Stimulated activated CD4-positive, alpha-beta T cell treated with anti-CD3 and anti-CD28 coated beads, Interleukin-1b, Interleukin-23, amount 100 ng/mL, for 24 hours (primary cell): ENCODE measurements around the gene PRDM16.

ENCODE experiments used
- DNase-seq, 4 experiments: peaks; one replicate each; pipeline ENCODE4 v3.0.0-alpha.2; 2020; ENCODE audit warnings: low read depth in 4 of 4, low spot score in 1 of 4

PRDM16 gene

DNA sequence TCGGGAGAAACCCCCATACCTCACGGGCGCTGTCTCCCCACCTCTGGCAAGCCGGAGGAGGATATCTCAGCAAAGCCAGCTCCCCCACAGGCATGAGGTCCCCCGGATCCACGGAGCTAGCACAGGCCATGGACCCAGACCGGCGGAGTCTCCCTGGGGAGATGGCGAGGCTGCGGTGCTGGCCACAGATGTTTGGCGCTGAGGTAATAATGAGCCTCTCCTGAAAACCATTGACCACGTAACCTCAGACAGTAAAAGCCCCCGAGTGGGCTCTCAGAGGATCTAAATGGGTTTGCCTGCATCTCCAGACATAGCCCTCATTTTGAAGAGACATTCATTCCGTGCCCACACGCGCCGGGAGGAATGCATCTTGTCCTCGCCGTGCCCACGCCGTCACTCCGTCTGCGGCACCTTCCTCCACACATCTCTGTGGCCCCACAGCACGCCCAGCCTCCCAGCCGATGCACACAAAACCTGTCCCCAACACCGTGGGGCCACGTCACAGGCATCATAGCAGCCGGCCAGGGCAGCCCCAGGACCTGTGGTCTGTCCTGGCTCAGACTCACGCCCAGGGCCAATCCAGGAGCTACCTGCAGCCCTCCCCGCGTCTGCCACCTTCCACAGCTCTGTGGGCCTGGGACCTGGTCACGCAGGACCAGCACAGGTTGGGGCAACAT lies 150.9 kb downstream of the PRDM16 start:
- no peak for DNase-seq

DNA sequence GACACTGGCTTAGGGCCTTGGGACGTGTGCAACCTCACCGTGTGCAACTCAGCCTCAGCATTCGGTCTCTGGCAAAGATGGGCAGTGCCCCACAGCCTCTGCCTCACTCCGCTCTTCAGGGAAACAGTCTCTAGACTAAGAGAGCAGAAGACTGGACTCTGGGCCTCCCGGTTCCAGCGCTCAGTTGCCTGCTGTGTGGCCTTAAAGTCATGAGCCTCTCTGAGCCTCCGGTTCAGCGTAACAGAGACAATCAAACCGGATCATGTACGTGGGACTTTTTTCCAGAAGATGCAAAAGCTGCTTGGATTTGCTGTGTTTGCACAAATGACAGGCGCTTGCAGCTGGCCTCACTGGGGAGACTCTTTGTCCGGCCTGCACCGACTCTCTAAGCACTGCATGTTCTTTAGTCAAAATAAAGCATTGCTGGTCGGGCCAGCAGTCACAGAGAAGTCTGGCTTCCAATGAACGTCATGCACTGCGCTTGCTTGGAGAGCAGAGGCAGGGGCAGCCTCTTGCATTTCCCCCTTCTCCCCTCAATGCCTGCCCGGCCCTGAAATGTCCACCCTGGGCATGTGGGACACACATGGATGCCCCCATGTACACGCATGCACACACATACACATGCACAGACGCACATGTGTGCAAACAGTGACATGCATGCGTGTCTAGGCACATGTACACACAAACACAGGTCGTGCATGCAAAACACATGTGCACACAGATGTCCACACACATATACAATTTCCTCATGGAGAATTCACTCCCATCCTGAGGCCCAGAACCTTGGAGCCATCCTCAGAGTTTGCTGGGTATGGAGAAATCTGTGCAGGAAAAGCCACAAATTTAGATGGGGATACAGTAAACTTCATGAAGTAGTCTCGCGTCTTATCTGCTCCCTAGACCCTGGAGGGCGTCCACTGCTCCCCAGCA lies 152.4 kb downstream of the PRDM16 start:
- DNase-seq = no peak

DNA sequence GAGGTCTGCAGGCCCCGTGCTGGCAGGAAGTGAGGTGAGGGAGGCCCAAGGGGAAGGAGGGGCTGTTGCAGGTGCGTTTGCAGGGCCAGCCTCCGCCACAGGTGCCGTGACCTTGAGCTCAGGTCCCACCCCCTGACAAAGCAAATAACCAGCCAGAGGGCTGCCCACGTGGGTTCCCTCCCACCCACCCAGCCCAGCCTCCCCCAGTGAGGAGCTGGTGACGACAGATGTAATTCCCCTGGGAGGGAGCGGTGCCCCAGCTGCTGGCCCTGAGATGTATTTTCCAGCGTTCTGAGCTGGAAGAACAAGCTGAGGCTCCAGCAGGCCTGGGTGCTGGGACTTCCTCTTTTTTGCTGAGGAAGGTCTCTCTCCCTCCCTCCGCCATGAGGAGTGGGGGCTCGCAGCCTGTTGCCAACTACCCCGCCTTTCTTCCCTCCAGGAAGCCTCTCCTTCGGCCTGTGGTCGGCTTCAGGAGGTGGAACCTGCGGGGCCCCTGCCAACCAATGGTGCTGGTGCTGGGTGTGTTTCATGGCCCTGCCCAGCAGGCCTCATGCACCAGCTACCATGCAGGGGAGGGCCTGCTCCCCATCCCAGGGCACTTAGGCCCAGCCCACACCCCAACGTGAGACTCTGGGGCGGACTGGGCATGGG lies 153.2 kb downstream of the PRDM16 start:
- no peak for DNase-seq

DNA sequence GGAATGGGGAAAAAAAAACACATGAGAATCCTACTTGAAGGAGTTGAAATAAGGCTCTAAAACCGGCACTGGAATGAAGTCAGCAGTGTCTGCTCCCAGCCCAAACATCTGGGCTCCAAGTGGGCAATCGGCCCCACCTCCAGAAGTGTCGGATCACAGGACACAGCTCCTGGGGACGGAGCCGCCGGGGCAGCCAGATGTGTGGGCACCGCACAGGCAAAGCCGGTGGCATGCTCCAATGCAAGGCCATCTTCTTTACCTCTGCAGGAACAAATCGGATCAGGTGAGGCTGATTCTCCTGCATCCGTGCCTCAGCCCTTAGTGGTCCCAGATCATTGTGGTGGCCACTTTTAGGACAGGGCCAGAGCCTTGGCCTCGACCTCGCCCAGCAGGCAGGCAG lies 156.7 kb downstream of the PRDM16 start:
- no peak for DNase-seq

DNA sequence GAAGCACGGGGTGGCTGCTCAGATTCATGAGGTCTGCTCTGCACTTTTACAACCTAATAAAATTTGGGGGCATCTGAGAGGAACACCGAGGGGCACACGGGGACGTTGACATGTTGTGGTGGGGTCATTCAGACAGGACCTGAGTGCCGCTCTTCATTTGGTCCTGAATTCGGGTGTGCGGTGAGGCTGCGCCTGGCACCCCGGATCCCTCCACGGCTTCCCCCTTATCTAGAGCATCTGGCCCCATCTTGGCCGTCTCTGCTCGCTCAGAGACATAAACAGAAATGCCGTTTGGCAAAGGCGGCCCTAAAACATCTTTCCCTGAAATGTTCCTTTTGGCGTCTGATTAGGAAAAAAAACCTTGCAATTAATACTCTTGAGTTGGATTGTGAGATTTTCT lies 157.2 kb downstream of the PRDM16 start:
- no peak for DNase-seq

DNA sequence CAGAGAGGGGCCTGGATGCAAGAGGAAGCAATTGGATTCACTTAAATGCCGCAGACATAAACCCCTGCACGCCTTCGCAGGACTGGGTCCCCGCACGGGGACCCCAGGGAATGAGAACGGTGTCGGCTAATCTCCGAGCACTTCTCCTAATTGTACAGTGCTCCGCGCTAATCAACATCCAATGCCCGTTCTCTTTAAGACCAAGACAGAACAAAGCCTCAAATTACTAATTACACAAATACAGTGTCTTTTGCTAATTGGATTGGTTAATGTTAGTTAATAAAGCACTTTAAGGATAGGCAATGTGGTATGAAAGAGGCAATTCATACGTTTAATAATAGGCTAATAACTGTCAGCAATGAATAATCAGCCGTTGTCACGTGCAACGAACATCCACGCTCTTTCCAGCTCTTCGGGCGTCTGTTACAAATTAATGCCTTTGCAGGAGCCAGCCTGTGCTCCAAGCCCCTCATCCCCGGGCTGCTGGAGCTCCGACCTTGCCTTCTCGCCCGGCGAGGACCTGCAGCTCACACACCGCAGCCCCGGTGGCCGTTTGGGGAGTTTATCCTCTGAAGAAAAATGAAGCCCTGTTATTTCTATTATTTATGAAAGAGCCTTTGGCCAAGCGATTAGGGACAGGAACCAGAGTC lies 157.8 kb downstream of the PRDM16 start:
- no peak for DNase-seq

DNA sequence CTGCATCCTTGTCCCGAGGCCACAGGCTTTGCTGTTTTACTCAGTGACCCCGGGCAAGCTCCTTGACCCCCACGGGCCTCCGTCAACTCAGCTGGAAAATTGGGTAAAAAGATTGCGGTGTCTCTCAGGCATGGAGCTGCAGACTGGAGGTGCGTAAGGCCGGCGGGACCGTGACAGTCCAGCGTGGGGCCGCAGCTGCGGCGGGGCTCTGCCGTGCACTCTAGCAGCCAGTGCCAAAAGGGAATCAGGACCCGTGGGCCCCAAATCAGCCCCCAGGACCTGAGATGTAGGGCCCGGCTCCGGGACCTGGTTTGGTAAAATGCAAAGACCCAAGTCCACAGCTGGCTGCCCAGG lies 158.3 kb downstream of the PRDM16 start:
- no peak for DNase-seq

DNA sequence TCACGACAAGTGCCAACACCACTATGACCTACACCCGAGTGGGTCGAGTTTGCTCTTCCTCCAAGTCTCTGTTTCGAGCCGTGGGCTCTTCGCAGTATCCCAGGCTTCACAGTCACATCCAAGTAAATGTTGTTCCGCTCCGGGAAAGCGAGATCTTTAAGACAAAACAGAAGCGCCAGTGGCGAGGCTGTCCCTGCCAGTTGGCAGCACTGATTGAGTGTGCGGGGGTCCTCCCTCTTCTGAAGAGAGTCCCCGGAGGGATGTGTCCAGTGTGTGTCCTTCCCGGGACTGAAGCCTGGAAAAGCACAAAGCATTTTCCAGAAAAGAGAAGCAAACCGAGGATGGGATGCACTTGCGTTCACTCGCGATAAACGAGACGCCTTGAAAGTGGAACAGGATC lies 158.9 kb downstream of the PRDM16 start:
- no peak for DNase-seq

DNA sequence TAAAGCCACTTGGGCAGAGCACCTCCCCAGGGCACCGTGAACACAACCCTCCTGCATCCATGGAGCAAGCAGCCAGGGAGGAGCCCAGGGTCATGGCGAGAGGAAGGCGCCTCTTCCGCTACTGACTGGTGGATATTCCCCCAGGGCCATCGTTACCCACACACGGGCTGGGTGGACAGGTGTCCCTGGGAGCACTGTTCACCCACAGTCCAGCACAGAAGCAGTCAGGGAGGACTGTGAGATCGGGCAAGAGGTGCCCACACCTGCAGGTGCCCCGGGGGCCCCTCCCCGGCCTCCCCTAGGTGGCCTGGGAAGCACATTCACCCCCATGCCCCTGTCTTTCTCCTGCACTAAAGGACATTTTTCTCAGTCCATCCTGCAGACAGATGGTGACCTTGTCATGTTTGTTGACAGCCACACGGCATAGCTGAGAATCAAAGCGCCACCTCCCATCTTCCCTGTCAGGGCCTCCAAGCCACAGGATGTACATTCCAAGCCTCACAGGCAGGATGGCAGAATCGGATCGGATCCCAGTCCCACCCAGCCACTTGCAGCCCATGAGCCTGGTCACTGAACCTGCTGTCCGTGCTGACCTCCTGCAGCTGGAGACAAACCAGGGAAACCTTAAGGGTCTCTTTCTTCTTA lies 160.2 kb downstream of the PRDM16 start:
- no peak for DNase-seq

DNA sequence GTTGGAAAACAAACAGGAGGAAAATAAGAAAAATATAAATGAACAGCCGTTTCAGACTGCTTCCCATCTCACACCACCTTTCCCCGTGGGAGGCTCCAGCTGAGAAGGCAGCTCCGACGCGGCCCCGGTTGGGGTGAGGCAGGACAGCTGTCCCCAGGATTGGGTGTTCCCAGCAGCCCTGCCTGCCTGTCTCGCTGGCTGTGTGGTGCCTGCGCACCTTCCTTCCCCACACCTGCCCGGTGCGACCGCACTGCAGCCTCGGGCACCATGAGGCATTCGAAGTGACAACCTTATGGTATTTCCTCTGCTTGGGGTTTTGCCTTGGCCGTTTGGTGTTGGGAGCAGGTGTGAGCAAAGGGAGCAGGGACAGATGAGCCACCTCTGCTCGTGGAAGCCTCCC lies 161.6 kb downstream of the PRDM16 start:
- DNase-seq = no peak

DNA sequence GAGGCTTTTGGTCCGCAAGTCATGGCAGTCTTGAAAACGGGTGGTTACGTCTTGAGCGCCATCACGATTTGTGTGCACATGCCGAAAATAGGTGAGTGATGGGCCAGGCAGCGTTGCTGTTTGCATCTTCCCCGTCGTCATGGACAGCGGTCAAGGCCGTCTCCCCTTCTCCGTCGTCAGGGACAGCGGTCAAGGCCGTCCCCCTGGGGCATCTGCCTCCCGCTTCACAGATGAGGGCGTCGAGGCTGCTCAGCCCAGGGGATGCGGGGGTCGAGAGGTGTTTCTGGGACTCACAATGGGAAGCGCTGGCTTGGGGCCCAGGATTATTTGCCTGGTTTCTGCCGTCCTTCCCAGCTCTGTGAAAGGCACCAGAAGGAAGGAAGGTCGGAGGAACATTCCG lies 162.2 kb downstream of the PRDM16 start:
- no peak for DNase-seq

DNA sequence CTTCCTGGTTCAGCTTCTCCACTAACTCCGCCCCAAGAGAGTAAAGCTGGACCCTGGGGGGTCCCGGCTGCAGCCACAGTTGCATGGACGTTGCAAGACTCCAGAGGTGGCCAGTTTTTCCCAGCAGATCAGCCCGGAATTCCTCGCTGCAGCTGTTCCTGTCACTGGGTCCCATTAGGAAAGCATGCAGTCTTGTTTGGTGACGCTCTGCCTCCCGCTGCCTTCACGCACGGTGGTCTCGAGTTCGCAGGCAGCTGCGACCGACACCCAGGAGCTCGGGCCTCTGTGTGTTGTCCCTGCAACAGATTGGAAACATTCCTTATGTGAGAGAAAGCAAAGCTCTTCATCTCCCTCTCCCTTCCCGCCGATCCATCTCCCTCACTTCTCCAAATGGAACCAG lies 162.8 kb downstream of the PRDM16 start:
- no peak for DNase-seq

DNA sequence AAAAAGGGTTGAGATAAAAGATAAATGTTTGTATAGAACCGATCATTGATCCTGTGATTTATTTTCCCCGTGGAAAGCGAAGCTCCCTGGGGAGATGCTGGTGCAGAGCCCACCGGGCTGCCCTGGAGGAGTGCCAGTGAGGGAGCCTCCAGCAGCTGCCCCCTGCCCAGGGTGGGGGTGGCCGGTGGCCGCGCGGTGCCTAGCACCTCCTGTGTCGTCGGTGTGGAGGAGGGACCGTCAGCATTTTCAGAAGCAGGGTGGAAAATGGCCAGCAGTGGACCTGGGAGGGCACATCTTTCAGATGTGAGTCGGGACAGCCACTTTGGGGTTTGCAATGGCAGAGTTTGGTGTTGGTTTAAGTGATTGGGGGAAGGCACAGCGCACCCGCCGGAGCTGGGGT lies 164.0 kb downstream of the PRDM16 start:
- DNase-seq = no peak

DNA sequence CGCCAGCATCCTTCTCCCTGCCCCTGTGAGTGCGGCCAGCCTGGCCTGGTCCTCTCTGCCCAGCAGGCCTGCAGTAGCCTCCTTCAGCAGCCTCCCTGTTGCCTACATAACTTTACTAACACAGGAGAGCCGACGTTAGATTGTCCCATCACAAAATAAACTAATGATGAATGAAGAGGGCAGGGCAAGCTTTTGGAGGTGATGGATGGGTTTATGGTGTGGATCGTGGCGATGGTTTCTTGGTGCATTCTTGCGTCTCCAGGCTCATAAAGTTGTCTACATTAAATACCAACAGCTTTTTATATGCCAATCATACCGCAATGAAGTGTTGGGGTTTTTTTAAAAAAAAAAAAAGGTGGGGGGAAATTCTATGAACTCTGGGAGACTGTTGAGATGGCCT lies 164.5 kb downstream of the PRDM16 start:
- DNase-seq = no peak

DNA sequence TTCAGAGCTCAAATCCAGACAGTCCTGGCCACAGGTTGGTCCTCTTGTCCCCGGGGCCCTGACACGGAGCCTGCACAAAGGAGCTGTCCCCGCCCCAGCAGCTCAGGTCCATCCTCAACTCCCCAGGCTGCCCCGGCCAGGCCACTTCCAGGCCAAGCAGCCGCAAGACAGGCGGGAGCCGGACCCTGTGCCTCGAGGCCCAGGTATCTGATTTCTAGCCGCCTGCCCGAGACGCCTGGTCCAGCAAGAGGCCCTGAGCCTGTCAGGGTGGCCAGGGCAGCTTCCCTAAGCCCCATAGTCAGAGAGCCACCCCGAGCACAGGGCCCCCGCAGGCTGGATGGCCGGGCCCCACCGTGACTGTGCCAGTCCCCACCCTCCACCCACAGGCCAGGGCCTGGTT lies 165.3 kb downstream of the PRDM16 start:
- no peak for DNase-seq

DNA sequence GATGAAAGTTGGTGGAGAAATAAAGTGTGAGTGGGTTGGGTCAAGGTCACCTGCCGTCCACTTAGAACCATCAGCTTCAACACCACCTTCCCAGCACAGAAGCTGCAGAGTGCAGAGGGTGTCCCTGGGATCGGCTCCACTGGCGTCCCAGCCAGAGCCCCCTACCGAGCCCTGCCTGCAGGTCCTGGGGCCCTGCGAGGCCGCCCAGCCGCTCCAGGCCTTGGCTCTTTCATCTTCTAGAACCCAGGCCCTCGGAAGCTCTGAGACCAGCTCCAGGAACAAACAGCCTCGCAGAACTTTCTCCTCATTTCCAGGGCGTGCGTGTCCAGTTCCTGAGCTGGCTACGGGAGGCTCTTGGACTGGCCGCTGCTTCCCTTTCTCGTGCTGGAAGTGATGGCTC lies 166.0 kb downstream of the PRDM16 start:
- no peak for DNase-seq

DNA sequence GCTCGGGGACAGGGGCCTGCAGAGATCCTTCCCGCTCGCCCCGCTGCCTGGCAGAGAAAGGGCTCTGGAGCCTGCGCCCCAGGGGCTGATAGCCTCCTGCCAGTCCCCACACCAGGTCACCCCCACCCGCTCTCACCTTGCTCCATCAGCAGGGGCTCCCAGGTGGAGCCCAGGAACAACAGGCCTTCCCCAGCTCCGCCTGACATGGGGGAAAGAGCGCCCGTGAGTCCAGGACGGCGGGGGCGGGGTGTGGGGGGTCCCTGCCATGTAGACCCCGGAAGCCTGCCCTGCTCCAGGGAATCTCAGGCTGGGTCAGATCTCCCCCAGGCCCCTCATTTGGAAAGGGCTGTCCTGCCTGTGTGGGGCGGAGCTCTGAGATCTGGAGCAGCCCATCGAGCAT lies 166.5 kb downstream of the PRDM16 start:
- DNase-seq = no peak

DNA sequence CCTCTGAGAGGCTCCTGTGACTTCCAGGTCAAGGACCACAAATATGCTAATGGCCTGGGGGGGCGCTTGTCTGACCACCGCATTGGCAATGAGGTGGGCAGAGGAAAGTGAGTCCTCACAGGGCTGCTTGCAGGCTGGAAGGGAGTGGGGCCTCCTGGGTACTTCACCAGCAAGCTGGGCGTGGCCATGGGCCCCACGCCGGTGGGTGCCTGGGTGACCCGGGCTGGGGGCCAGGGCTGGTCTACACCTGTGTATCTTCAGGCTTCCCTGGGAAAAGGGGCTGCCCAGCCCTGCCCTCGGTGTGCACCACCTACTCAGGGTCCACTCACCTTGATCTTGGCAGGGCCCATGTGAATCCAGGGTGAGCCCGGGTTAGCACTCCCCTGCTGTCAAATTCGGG lies 167.4 kb downstream of the PRDM16 start:
- no peak for DNase-seq

DNA sequence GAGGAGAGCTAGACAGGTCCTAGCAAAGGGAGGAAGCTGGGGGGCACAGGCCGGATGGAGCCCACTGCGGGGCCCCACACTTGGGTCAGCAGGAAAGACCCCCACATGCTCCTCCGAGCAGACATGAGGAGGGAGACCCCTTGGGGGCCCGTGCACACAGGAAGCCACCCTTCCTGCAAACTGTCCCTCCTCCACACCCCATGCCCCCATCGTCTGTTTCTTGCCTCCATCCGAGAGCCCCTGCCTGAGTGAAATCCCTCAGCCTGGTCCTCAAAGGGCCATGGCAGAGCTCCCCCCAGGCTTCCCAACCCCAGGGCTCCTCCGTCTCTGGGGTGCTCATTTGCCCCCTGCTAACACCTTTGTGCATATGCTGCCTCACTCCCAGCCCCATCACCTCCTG lies 168.0 kb downstream of the PRDM16 start:
- no peak for DNase-seq

DNA sequence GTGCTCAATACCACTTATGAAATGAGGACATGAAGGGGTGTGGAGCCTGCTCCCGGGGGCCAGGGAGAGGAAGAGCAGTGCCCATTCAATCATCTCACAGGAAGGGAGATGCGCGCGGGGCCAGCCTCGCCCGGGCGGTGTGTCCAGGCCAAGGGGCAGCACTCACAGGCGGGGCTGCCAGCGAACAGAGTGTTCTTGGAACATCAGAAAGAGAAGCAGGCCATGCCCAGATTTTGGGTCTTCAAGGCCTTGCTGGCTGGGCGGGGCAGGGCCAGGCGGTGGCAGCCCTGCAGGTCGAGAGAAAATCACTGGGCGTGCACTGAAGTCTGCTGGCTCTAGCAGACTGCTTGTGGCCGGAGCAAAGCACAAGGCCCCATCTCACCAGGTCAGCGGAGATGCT lies 168.6 kb downstream of the PRDM16 start:
- no peak for DNase-seq

DNA sequence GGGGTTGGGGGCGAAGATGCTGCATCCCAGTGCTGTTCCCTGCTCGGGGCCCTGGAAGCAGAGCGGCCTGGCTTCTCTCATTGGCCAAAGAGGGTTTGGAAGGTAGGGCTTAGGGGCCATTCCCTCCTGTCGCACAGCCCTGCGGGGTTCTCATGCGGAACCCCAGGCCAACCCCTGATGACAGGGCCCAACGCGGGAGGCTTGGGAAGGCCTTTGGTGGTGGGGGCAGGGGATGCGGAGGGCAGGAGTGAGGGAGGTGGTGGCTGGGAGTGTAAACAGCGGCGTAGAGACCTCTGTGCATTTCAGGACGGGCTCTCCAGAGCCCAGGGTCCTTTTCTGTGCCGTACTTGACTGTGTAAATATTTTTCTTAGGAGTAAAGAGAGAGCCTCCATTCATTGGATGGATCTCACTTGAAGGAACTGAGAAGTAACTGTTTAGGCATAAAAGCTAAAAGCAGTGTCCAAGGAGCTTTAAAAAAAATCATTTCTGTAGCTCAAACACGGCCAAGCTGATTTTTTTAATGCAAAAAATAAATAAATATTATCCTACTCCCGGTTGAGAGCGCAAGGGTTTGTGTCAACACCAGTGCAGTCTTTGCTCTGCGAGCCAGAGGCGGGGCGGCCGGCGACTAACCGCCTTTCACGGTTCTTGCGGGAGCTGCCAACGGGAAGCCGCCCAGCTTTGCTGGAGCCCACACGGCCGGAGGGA lies 169.1 kb downstream of the PRDM16 start:
- no peak for DNase-seq
